Lower leg skin (tissue), 3 donors: Measurements from ENCODE around the gene LGI1.

Experiments used
- CTCF ChIP-seq, 3 donors: fragments of 450-650 bp; IDR thresholded peaks; one replicate each; pipeline ENCODE4 v1.5.1; 2016; ENCODE audit warnings: antibody characterized with exemption in 3 of 3, mild to moderate bottlenecking in 3 of 3, moderate library complexity in 2 of 3
- POLR2A ChIP-seq, 2 donors: fragments of 450-650 bp; IDR thresholded peaks; one replicate each; pipeline ENCODE4 v1.6.1; 2016 to 2017; ENCODE audit warnings: antibody characterized with exemption in 2 of 2, mild to moderate bottlenecking in 1 of 2, moderate library complexity in 1 of 2

- no peak for TF ChIP-seq CTCF (IDR thresholded peaks at IDR 0.05)
- no peak for TF ChIP-seq POLR2A (IDR thresholded peaks at IDR 0.05)
Observed at GRCh38 chr10:93844979-93845626, 87.4 kb downstream of the LGI1 start.
